ENCODE measurements around the gene SCGB3A2. TPM values are rescaled to one million over a fixed set of nuclear protein-coding genes. Genes with fewer than 3 reads are reported as not detected.

The SCGB3A2 gene
- total RNA-seq, 1 experiment from 2014 or later, result 0.39 TPM

DNA sequence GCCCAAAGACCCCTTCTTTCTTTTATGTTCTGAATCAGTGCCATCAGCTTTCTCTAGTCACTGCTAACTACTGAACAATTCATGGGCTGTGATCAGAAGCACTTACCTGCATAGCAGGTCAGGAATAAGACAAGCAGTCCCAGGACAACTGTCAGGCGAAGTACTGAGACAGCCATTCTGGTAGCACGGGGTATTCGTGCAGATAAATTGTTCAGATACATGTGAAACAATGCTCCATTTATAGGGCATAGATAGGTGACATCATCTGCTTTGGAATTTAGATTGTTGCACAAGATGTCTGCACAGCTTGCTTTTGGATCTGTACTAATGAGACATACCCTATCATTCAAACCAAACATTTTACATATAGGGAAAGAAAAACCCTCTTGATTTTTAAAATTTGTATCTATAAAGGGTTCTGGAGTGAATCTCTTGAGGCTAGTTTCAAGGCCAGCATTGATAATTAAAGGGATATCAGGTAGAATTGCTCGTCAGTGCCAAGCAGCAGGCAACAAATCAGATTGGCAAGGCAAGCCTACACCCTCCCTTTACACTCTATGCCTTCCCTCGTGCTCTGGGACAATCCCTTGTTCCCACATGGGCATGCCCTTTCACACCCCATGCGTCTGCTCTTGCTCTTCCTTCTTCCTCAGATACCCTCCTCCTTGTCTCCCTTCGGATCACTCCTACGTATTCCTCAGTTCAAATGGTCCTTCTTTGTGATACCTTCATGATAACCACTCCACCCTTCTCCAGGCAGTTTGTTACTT lies 28.0 kb downstream of the SCGB3A2 start, which contains the start of gene C5orf46:
Gene C5orf46 (minus strand): TSS at position 213 of the 770 bp plus-strand sequence. CDS start 37 bp downstream, at position 176.
- Histone ChIP-seq H3K27ac (ENCODE audit: low read length) (no peak within 1 kb of the TSS), H3K27me3 (ENCODE audit: control insufficient read depth, insufficient read depth, low read length) (no peaks in the 10 kb centered on the region), H3K4me3 (ENCODE audit: low read depth in 2 of 2, low read length in 2 of 2) (no peak within 1 kb of the TSS), H3K9me3 (ENCODE audit: control insufficient read depth, insufficient read depth, low read depth, low read length) (no peaks in the 10 kb centered on the region), H3K36me3 (ENCODE audit: control insufficient read depth, insufficient read depth, low read length) (no peaks in the 10 kb centered on the region), H3K4me1 (ENCODE audit: control insufficient read depth, insufficient read depth, low read length) (no peaks in the 10 kb centered on the region)
- CTCF ChIA-PET, result no interaction called here
- in situ Hi-C loops (cut with HindIII; ENCODE audit: low pct_unique_long_range_greater_than_20kb, low sequenced_read_pairs) (no loop called here), intact Hi-C loops (cut with micrococcal nuclease; ENCODE audit: unreplicated experiment) (no loop called here)
- POLR2A ChIA-PET, result no interaction called here
- no peak for TF ChIP-seq SIN3A (IDR thresholded peaks at IDR 0.05; ENCODE audit: borderline replicate concordance, insufficient read depth, low read depth, low read length)
- TF ChIP-seq, protein P1, sequence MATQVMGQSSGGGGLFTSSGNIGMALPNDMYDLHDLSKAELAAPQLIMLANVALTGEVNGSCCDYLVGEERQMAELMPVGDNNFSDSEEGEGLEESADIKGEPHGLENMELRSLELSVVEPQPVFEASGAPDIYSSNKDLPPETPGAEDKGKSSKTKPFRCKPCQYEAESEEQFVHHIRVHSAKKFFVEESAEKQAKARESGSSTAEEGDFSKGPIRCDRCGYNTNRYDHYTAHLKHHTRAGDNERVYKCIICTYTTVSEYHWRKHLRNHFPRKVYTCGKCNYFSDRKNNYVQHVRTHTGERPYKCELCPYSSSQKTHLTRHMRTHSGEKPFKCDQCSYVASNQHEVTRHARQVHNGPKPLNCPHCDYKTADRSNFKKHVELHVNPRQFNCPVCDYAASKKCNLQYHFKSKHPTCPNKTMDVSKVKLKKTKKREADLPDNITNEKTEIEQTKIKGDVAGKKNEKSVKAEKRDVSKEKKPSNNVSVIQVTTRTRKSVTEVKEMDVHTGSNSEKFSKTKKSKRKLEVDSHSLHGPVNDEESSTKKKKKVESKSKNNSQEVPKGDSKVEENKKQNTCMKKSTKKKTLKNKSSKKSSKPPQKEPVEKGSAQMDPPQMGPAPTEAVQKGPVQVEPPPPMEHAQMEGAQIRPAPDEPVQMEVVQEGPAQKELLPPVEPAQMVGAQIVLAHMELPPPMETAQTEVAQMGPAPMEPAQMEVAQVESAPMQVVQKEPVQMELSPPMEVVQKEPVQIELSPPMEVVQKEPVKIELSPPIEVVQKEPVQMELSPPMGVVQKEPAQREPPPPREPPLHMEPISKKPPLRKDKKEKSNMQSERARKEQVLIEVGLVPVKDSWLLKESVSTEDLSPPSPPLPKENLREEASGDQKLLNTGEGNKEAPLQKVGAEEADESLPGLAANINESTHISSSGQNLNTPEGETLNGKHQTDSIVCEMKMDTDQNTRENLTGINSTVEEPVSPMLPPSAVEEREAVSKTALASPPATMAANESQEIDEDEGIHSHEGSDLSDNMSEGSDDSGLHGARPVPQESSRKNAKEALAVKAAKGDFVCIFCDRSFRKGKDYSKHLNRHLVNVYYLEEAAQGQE (IDR thresholded peaks at IDR 0.05; ENCODE audit: insufficient read depth in 1 of 2, low read depth in 2 of 2, low read length in 1 of 2), result no peak
- TF ChIP-seq POLR2AphosphoS5 (IDR thresholded peaks at IDR 0.05; ENCODE audit: low read depth, low read length), result no peak
- TF ChIP-seq TCF7L2 (IDR thresholded peaks at IDR 0.05; ENCODE audit: low read depth, low read length), result no peak
- TF ChIP-seq, protein P2, sequence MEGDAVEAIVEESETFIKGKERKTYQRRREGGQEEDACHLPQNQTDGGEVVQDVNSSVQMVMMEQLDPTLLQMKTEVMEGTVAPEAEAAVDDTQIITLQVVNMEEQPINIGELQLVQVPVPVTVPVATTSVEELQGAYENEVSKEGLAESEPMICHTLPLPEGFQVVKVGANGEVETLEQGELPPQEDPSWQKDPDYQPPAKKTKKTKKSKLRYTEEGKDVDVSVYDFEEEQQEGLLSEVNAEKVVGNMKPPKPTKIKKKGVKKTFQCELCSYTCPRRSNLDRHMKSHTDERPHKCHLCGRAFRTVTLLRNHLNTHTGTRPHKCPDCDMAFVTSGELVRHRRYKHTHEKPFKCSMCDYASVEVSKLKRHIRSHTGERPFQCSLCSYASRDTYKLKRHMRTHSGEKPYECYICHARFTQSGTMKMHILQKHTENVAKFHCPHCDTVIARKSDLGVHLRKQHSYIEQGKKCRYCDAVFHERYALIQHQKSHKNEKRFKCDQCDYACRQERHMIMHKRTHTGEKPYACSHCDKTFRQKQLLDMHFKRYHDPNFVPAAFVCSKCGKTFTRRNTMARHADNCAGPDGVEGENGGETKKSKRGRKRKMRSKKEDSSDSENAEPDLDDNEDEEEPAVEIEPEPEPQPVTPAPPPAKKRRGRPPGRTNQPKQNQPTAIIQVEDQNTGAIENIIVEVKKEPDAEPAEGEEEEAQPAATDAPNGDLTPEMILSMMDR (IDR thresholded peaks at IDR 0.05), result no peak
- DNase-seq (ENCODE audit: low read depth, low spot score), result no peak
- no peak for ATAC-seq
- no TSS peak for BruUV-seq (replicated peaks)

DNA sequence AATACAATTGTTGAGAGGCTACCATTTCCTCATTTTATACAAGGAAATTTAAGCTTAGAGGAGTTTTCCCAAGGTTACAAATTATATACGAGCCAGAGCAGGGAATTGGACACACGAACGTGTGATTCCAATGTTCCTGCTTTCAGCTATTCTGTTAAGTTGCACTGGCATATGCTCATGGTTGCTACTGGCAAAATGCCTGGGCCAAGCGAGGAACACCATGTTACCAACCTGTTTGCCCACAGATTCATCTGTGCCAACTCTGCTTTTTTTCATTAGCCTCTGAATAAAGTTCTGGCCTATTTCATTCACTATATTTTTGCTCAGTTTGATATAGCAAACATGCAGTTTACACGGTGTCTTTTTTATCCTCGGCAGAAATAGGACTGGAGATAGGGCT lies 32.9 kb downstream of the SCGB3A2 start:
- CTCF ChIA-PET, result no interaction called here
- ATAC-seq, result no peak

More for the DNA sequence above, 32.9 kb downstream of the SCGB3A2 start:
- intact Hi-C loops (cut with micrococcal nuclease; ENCODE audit: unreplicated experiment) (no loop called here), in situ Hi-C loops (cut with HindIII; ENCODE audit: low pct_unique_long_range_greater_than_20kb, low sequenced_read_pairs) (no loop called here)
- H3K27me3 ChIP-seq (ENCODE audit: control insufficient read depth, insufficient read depth, low read length), result no peaks in the 10 kb centered on the region
- BruUV-seq (replicated peaks), result no TSS peak
- no peak for TF ChIP-seq SIN3A (IDR thresholded peaks at IDR 0.05; ENCODE audit: borderline replicate concordance, insufficient read depth, low read depth, low read length)
- TF ChIP-seq, protein P2 (IDR thresholded peaks at IDR 0.05), result no peak
- TF ChIP-seq TCF7L2 (IDR thresholded peaks at IDR 0.05; ENCODE audit: low read depth, low read length), result no peak
- TF ChIP-seq, protein P1 (IDR thresholded peaks at IDR 0.05; ENCODE audit: insufficient read depth in 1 of 2, low read depth in 2 of 2, low read length in 1 of 2), result no peak
- no peak for TF ChIP-seq POLR2AphosphoS5 (IDR thresholded peaks at IDR 0.05; ENCODE audit: low read depth, low read length)
- H3K9me3 ChIP-seq (ENCODE audit: control insufficient read depth, insufficient read depth, low read depth, low read length), result no peaks in the 10 kb centered on the region
- no peak overlapping the region for H3K27ac ChIP-seq (ENCODE audit: low read length)
- no peaks in the 10 kb centered on the region for H3K4me1 ChIP-seq (ENCODE audit: control insufficient read depth, insufficient read depth, low read length)
- H3K36me3 ChIP-seq (ENCODE audit: control insufficient read depth, insufficient read depth, low read length), result no peaks in the 10 kb centered on the region
- no peak overlapping the region for H3K4me3 ChIP-seq (ENCODE audit: low read depth in 2 of 2, low read length in 2 of 2)
- POLR2A ChIA-PET, result no interaction called here
- no peak for DNase-seq (ENCODE audit: low read depth, low spot score)
